CD1c-positive myeloid dendritic cell (primary cell): ENCODE data around the gene LTO1.
"Not testable (repeated sequence)": the region's sequence is repeated elsewhere in the genome, so short reads cannot be mapped to it uniquely, and the experiment has no call there.

Source experiments
- DNase-seq: peaks from one replicate; pipeline ENCODE4 v3.0.0-alpha.2; 2016; ENCODE audit errors: extremely low spot score

The LTO1 gene

GRCh38 chr11:69700278-69701140, 25.4 kb upstream of the LTO1 start:
- DNase-seq = no peak

DNA sequence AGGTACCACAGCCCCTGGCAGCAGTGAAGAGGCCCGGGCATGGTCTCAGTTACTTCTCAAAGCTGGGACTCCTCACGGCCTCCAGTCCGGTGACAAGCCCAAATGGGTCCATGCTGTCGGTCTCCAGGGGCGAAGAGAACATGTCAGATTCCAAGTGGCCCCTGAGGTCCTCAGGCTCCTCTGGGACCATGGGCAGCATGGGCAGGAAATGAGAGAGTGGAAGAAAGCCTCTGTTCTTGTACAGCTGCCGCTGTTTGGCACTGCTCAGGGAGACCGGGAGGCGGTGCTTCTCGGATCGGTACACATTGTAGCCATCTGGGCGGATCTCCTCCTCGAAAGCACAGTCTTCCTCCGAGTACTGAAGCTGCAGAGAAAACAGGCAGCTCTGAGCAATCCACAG, 24.1 kb upstream of the LTO1 start:
- DNase-seq = no peak

- DNase-seq = no peak
Observed at GRCh38 chr11:69698362-69698761, 23.2 kb upstream of the LTO1 start.

DNA sequence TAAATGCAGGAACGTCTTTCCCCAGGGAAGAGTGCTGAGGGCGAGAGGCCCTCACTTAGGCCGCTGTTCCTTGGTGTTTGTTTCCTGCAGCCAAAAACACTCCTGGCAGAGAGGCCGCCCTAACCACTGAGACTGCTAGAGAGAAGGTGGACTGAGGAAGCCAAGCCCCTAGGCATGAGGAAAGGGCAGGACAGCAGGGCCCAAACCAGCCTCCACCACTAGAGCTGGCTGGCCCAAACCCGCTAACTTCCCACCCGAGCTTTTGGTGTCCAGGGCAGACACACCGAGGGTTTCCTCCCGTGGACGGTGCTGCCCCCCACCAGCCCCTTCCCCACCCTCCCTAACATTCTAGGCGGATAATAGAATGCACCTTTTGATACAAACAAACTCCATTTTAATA, 22.7 kb upstream of the LTO1 start:
- DNase-seq = no peak

DNA sequence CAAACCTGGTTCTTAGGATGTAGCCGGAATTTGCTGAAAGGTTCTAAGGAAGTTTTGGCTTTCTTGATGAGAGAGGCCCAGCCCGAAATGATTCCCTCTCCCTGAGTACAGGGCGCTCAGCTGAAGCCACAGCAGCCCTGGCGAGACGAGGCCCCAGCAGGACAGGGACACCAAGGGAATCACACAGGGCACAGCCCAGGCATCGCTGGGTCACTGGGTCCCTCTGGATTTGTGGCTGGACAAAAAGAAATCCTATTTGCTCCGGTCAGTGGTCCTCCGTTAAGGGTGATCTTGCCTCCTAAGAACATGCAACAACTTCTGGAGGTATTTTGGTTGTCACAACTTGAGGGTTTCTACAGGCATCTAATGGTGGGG, 22.3 kb upstream of the LTO1 start:
- no peak for DNase-seq

DNA sequence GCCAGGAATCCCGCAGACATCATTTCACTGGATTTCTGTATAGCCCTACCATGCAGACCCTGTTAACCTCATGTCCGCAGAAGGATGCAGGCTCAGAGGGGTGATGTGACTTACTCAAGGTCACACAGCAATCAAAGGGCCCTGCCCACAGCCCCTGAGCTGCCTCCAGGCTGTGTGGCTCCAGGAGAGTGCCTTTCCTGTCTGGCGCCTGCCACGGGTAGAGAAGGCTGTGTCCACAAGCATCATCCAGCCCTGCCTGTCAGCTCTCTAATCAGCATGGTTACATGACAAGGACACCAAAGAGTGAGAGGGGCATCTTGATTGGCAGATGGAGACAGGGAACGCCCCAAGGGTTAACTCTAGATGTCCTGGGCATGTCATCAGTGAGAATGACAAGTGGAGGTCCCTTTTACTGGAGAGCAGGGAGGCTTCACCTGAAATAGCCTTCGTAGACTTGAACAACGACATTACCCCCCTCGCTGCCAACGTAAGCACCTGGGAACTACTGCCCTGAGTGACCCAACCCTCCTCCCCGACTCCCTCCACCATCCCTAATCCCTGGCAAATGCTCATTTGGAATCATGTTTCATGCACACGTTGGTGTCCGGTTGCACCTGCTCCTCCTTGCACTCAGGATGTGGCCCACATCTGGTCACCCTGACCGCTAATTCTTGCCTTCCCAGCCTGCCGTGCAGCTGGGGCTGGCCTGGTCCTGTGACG, 21.8 kb upstream of the LTO1 start:
- no peak for DNase-seq

GRCh38 chr11:69695995-69696394, 20.8 kb upstream of the LTO1 start:
- not testable (repeated sequence) for DNase-seq

GRCh38 chr11:69695581-69695980, 20.4 kb upstream of the LTO1 start:
- no peak for DNase-seq

- DNase-seq = no peak
Observed at GRCh38 chr11:69694781-69695180, 19.6 kb upstream of the LTO1 start.

DNA sequence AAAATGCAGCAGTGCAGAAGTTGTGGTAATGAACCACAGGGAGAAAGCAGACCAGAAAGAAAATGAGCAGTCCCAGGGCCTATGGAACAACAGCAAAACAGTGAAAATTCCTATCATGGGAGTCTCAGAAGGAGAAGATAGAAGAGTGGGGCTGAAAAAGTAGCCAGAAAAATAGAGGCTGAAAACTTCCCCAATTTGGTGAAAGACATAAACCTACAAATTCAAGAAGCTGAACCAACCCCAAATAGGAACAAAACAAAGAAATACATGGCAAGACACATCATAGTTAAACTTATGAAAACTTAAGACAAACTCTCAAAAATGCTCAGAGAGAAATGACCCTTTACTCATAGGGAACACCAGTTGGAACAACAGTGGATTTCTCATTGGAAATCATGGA, 17.3 kb upstream of the LTO1 start:
- no peak for DNase-seq

DNA sequence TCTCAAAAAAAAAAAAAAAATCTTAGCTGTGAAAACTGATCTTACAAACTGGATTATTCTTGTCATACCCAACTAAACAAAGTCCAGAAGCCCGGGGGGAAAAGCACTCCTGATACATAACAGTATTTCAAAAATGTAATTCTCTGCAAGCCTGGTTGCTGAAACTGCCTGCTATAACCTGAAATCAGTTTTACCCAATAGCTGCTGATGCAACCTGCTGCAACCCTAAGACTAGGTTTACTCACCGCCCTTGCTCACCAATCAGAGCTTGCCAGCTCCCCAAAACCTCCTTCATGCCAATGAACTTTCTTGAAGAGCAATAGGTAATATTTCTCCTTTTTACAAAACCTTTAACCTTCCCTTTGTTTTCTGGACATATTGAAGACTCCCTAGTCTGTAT, 16.3 kb upstream of the LTO1 start:
- no peak for DNase-seq

GRCh38 chr11:69689484-69690319, 14.5 kb upstream of the LTO1 start:
- DNase-seq = no peak

- DNase-seq = not testable (repeated sequence)
Observed at GRCh38 chr11:69687969-69688771, 13.0 kb upstream of the LTO1 start.

DNA sequence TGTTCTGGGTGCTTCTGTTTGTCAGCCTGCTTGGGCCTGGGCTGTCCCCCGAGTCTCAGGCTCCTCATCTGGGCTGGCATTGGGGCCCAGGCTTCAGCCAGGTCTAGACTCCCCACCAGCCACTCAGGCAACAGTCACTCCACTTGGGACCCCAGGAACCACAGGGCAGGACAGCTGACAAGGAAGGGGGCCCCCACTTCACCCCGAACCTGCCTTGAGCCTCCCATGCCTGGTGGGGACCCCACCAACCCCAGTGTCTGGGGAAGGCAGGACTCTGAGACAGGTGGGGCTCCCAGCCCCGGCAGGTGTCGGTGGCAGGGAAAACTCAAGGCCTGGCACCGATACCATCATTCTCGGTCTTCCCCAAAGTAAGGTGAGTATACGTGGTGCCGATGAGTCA, 11.7 kb upstream of the LTO1 start:
- DNase-seq = no peak

DNA sequence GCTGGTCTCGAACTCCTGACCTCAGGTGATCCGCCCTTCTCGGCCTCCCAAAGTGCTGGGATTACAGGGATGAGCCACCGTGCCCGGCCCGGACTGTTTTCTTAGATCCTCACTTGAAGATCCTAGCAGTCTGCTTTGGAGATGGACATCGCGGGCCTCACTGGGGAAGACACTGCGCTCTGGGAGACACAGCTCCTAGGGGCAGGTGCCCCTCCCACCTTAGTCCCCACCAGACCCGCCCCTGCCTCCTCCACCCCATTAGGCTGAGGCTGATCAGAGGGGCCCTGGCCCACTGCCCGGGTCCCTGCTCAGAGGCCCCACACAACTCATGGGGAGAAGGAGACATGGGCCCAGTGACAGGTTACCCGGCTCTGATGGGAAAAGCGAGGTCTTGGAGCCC, 11.3 kb upstream of the LTO1 start:
- DNase-seq = no peak

GRCh38 chr11:69685348-69685747, 10.2 kb upstream of the LTO1 start:
- DNase-seq = no peak

DNA sequence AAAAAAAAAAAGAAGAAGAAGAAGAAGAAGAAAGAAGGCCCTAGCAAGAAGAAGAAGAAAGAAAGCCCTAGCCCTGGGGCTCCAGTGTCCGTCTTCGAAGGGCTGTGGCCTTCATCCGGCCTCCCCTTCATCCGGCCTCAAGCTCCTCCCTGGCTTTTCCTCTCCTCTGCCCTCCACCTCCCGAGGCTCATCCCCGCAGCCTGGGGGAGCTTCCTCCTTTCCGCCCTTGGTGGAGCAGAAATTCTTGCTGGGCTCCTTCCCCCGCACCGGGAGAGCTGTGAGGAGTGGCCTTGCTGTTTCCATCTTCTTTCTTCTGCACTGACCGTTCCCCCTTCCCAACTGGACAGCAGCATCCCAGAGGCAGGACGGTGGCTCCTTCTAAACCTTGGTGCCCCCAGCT, 9.5 kb upstream of the LTO1 start:
- no peak for DNase-seq

- DNase-seq = no peak
Observed at GRCh38 chr11:69683764-69684333, 8.7 kb upstream of the LTO1 start.

DNA sequence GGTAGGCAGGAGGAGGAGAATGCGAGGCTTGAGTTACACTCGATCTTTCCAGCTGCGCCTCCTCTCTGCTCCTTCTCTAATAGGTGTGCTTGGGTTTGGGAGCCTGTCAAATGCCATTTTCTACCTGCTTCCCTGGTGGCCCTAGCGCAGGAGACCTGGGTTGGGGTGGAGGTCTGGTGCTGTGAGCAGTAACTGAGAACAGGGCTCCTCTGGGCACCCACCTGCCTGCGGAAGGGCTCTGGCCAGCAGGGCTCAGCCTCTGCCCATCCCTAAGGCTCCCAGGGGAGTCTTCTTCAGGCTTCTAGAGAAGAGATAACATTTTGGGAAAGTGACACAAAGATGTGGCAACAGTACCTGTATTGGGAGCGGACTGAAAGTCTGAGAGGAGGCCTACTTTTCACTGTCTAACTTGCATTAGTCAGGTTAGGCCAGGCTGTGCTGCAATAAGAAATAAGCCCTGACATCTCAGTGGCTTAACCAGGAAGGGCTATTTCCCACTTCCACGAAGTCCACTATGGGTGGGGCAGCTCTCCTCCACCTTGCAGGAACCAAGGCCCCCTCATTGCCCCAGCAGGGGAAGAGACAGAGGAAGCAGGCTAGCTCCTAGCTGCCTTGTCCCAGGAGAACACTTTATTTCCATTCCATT, 7.7 kb upstream of the LTO1 start:
- DNase-seq = no peak

DNA sequence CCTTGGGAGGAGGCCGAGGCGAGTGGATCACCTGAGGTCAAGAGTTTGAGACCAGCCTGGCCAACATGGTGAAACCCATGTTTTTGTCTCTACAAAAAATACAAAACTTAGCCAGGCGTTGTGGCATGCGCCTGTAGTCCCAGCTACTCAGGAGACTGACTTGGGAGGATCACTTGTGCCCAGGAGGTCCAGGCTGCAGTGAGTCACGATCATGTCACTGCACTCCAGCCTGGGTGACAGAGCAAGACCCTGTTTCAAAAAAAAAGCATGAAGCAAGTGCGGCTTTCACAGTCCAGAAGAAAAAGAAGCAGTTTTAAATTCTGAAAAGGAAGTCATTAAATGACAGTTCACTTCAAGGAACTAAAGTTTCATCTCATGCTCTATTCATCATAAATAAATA, 7.1 kb upstream of the LTO1 start:
- no peak for DNase-seq

DNA sequence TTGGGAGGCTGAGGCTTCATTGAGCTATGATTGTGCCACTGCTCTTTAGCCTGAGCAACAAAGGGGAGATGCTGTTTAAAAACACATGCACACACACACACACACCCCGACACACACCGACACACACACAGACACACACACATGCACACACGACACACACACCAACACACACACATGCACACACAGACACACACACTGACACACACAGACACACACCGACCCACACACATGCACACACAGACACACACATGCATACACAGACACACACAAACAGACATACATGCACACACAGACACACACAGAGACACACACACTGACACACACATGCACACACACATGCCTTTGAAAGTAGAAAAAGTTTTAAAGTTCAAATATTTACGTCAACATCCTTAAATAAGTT, 5.5 kb upstream of the LTO1 start:
- no peak for DNase-seq
